Gastroesophageal sphincter (tissue), 4 donors: Measurements from ENCODE around the gene NECAP2. TPM values are rescaled to one million over a fixed set of nuclear protein-coding genes. Genes with fewer than 3 reads are reported as not detected.
A peak's percentile ranks its signal among the peaks of the same experiment; 100 is the strongest.
"Not testable (repeated sequence)": the region's sequence is repeated elsewhere in the genome, so short reads cannot be mapped to it uniquely, and the experiment has no call there.

Experiments
- ATAC-seq: fragments of 150-250 bp; one replicate; pipeline ENCODE4 v1.9.1; 2016; ENCODE audit warnings: mild to moderate bottlenecking, moderate library complexity
- H3K27ac ChIP-seq, 4 donors: fragments of 200-600 bp; sonication (generic) in 3 of 4; 1 replicate in 3 of 4; 2 replicates in 1 of 4; pipeline ENCODE4 v1.5.1; 2016 to 2019
- H3K27me3 ChIP-seq: fragments of 200-600 bp; sonication (generic); one replicate; pipeline ENCODE4 v1.5.1; 2019
- H3K36me3 ChIP-seq, 2 donors: fragments of 200-600 bp; sonication (generic); one replicate each; pipeline ENCODE4 v1.5.1; 2019; ENCODE audit warnings: control low read depth in 1 of 2
- H3K4me1 ChIP-seq, 3 donors: fragments of 200-600 bp; sonication (generic); 1 replicate in 2 of 3; 2 replicates in 1 of 3; pipeline ENCODE4 v1.5.1; 2016 to 2019; ENCODE audit warnings: control low read depth in 2 of 3
- H3K4me3 ChIP-seq, 2 donors: fragments of 200-600 bp; sonication (generic); one replicate each; pipeline ENCODE4 v1.5.1; 2019; ENCODE audit warnings: mild to moderate bottlenecking in 1 of 2, moderate library complexity in 1 of 2
- H3K9me3 ChIP-seq, 3 donors: fragments of 200-600 bp; sonication (generic); one replicate each; pipeline ENCODE4 v1.5.1; 2017 to 2019; ENCODE audit warnings: control low read depth in 2 of 3
- EP300 ChIP-seq: sonication (generic); formaldehyde crosslinking; IDR thresholded peaks from one replicate; pipeline ENCODE4 v1.6.1; 2017; ENCODE audit warnings: antibody characterized with exemption, mild to moderate bottlenecking
- POLR2A ChIP-seq, 2 donors: fragments of 450-650 bp; IDR thresholded peaks; one replicate each; pipeline ENCODE4 v1.6.1; 2017; ENCODE audit warnings: antibody characterized with exemption in 2 of 2, mild to moderate bottlenecking in 2 of 2, moderate library complexity in 1 of 2
- POLR2AphosphoS5 ChIP-seq: sonication (generic); formaldehyde crosslinking; IDR thresholded peaks from one replicate; pipeline ENCODE4 v1.6.1; 2017; ENCODE audit warnings: antibody characterized with exemption
- WGBS, 2 donors: methylation state at CpG; one replicate each; pipeline ENCODE4 v1.1.5; 2018; ENCODE audit warnings: low coverage in 1 of 2; 5-methylcytosine and 5-hydroxymethylcytosine counted together
- total RNA-seq, 4 donors: library from RNA; depleted of rRNA; stranded (reverse); fragments of >200 nt; gene quantifications; one replicate each; pipeline ENCODE4 v1.1.0, GENCODE V29; 2016
- TF ChIP-seq, protein P1 (sequence below), 4 experiments: fragments of 200-600 bp in 2 of 4; fragments of 450-650 bp in 2 of 4; sonication (generic) in 1 of 4; IDR thresholded peaks; one replicate each; pipeline ENCODE4 v1.5.1; 2017 to 2019; ENCODE audit warnings: antibody characterized with exemption in 4 of 4, mild to moderate bottlenecking in 2 of 4, moderate library complexity in 2 of 4

NECAP2 gene
- total RNA-seq, 4 donors from 2014 or later: 31.4 to 43.2 (median 37.6) TPM

GRCh38 chr1:16468558-16468957 is 28.0 kb downstream of the NECAP2 start:
- no peaks in the 10 kb centered on the region for H3K9me3 ChIP-seq
- no peak overlapping the region for H3K27ac ChIP-seq
- H3K27me3 ChIP-seq: no peaks in the 10 kb centered on the region
- no peak for TF ChIP-seq EP300
- no peak for TF ChIP-seq POLR2AphosphoS5
- TF ChIP-seq, protein P1, sequence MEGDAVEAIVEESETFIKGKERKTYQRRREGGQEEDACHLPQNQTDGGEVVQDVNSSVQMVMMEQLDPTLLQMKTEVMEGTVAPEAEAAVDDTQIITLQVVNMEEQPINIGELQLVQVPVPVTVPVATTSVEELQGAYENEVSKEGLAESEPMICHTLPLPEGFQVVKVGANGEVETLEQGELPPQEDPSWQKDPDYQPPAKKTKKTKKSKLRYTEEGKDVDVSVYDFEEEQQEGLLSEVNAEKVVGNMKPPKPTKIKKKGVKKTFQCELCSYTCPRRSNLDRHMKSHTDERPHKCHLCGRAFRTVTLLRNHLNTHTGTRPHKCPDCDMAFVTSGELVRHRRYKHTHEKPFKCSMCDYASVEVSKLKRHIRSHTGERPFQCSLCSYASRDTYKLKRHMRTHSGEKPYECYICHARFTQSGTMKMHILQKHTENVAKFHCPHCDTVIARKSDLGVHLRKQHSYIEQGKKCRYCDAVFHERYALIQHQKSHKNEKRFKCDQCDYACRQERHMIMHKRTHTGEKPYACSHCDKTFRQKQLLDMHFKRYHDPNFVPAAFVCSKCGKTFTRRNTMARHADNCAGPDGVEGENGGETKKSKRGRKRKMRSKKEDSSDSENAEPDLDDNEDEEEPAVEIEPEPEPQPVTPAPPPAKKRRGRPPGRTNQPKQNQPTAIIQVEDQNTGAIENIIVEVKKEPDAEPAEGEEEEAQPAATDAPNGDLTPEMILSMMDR (IDR thresholded peaks at IDR 0.05): no peak
- TF ChIP-seq POLR2A (IDR thresholded peaks at IDR 0.05): no peak
- H3K4me3 ChIP-seq: no peak overlapping the region
- 64 to 81% methylated on average over 2 to 3 of the region's 3 CpGs for WGBS, 2 donors
- no peaks in the 10 kb centered on the region for H3K4me1 ChIP-seq
- peaks cover 0 to 28% of the 10 kb centered on the region in 2 donors for H3K36me3 ChIP-seq
- ATAC-seq: no peak

GRCh38 chr1:16474166-16474800 is 33.8 kb downstream of the NECAP2 start:
- Histone ChIP-seq H3K36me3 (peaks cover 0 to 70% of the 10 kb centered on the region in 2 donors), H3K27ac (no peak overlapping the region), H3K9me3 (no peaks in the 10 kb centered on the region), H3K27me3 (no peaks in the 10 kb centered on the region), H3K4me3 (no peak overlapping the region), H3K4me1 (no peaks in the 10 kb centered on the region)
- ATAC-seq: no peak
- TF ChIP-seq, protein P1 (IDR thresholded peaks at IDR 0.05): no peak
- TF ChIP-seq EP300: no peak
- TF ChIP-seq POLR2A (IDR thresholded peaks at IDR 0.05): no peak
- WGBS, 2 donors: 92 to 93% methylated on average over 3 to 4 of the region's 28 CpGs

DNA sequence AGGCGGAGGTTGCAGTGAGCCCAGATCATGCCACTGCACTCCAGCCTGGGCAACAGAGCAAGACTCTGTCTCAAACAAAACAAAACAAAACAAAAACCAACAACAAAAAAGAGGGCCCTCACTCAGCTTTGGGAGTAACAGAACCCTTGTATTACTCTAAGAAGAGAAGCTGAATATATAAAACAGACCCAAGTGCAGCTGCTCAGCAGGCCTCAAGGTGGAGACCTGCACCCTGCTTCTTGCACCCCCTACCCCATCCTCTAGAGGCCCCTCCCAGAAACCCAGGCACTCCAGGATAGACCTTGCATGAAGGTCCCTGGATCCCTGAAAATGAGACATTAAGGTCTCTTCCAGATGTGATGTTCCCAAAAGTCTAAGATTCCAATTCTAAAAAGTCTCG is 34.4 kb downstream of the NECAP2 start:
- 83 to 88% methylated on average over 1 to 2 of the region's 2 CpGs for WGBS, 2 donors
- H3K36me3 ChIP-seq: peaks cover 0 to 76% of the 10 kb centered on the region in 2 donors
- H3K27ac ChIP-seq, H3K9me3 ChIP-seq, H3K27me3 ChIP-seq, H3K4me3 ChIP-seq, ATAC-seq, H3K4me1 ChIP-seq: not testable (repeated sequence)

GRCh38 chr1:16475771-16476770 is 35.5 kb downstream of the NECAP2 start:
- no CpG with 5 or more reads among the region's 29 CpGs for WGBS, 2 donors
- H3K36me3 ChIP-seq: peaks cover 0 to 88% of the 10 kb centered on the region in 2 donors

GRCh38 chr1:16478091-16478490 is 37.6 kb downstream of the NECAP2 start:
- Histone ChIP-seq H3K27ac (no peak overlapping the region), H3K4me1 (no peaks in the 10 kb centered on the region), H3K36me3 (peaks cover 0 to 99% of the 10 kb centered on the region in 2 donors), H3K27me3 (no peaks in the 10 kb centered on the region), H3K4me3 (no peak overlapping the region), H3K9me3 (no peaks in the 10 kb centered on the region)
- WGBS, 2 donors: 90% methylated on average over 4 of the region's 12 CpGs; no CpG with 5 or more reads in 1 of the 2 donors
- no peak for ATAC-seq
- TF ChIP-seq POLR2A (IDR thresholded peaks at IDR 0.05): no peak
- TF ChIP-seq, protein P1 (IDR thresholded peaks at IDR 0.05): no peak
- TF ChIP-seq POLR2AphosphoS5: no peak
- TF ChIP-seq EP300: no peak

More at GRCh38 chr1:16475771-16476770, 35.5 kb downstream of the NECAP2 start:
- not testable (repeated sequence) for H3K4me3 ChIP-seq, H3K27ac ChIP-seq, H3K27me3 ChIP-seq, ATAC-seq, H3K4me1 ChIP-seq, H3K9me3 ChIP-seq

GRCh38 chr1:16483146-16483545 is 42.6 kb downstream of the NECAP2 start:
- H3K4me3 ChIP-seq, H3K9me3 ChIP-seq, H3K27ac ChIP-seq, H3K27me3 ChIP-seq, H3K4me1 ChIP-seq, ATAC-seq: not testable (repeated sequence)
- H3K36me3 ChIP-seq: peaks cover 0 to 99% of the 10 kb centered on the region in 2 donors
- WGBS, 2 donors: 93 to 96% methylated on average over 5 to 13 of the region's 26 CpGs

GRCh38 chr1:16483639-16484500 is 43.3 kb downstream of the NECAP2 start:
- H3K27me3 ChIP-seq, H3K4me3 ChIP-seq, H3K4me1 ChIP-seq, H3K27ac ChIP-seq, H3K9me3 ChIP-seq: not testable (repeated sequence)
- WGBS, 2 donors: 89% methylated on average over 4 of the region's 45 CpGs; no CpG with 5 or more reads in 1 of the 2 donors
- peak; percentile 9 for ATAC-seq
- peaks cover 0 to 99% of the 10 kb centered on the region in 2 donors for H3K36me3 ChIP-seq
